B cell (primary cell): ENCODE measurements around the gene CAMTA1. TPM values are rescaled to one million over a fixed set of nuclear protein-coding genes. Genes with fewer than 3 reads are reported as not detected.

Experiments
- ATAC-seq: fragments of 200-7000 bp; cut with Tn5 transposase; one replicate; pipeline ENCODE4 v1.10.0; 2021; ENCODE audit warnings: low read depth, mild to moderate bottlenecking, moderate number of reproducible peaks, moderate library complexity
- CTCF ChIA-PET: fragments of 350-600 bp; sonication (Branson Sonifier 250); formaldehyde crosslinking; loops from one replicate; lab custom pipeline; 2021; ENCODE audit warnings: antibody characterized with exemption, inconsistent platforms; lab: Charles Lee
- POLR2A ChIA-PET: fragments of 350-600 bp; sonication (Branson Sonifier 250); formaldehyde crosslinking; loops from one replicate; lab custom pipeline; 2021; ENCODE audit warnings: antibody characterized with exemption; lab: Charles Lee
- DNase-seq: peaks from one replicate; pipeline ENCODE4 v3.0.0; 2013
- H2AFZ ChIP-seq: 2 replicates; pipeline ENCODE4 v1.6.1; 2012; ENCODE audit warnings: mild to moderate bottlenecking, low read depth, low read length; ENCODE audit not compliant: insufficient read depth, poor library complexity, severe bottlenecking
- H3K27ac ChIP-seq, 2 donors: 1 replicate in 1 of 2; 2 replicates in 1 of 2; pipeline ENCODE4 v1.5.1; 2012 to 2013; ENCODE audit warnings: low read length in 2 of 2, mild to moderate bottlenecking in 2 of 2, moderate library complexity in 1 of 2
- H3K27me3 ChIP-seq, 4 experiments: fragments of 200-600 bp in 1 of 4; sonication (generic) in 1 of 4; replicated peaks in 1 of 4; 1 replicate in 2 of 4; 2 replicates in 2 of 4; pipeline versions ENCODE4 v1.6.1 to v1.7.0; 2013 to 2016; ENCODE audit warnings: low read length in 3 of 4, mild to moderate bottlenecking in 2 of 4, mixed read lengths in 1 of 4, moderate library complexity in 1 of 4; ENCODE audit not compliant: insufficient read depth in 4 of 4, control insufficient read depth in 3 of 4; ENCODE audit errors: control extremely low read depth in 1 of 4
- H3K36me3 ChIP-seq, 2 experiments: replicated peaks in 1 of 2; 1 replicate in 1 of 2; 2 replicates in 1 of 2; pipeline versions ENCODE4 v1.6.1 to v1.7.1; 2013; ENCODE audit warnings: low read length in 1 of 2; ENCODE audit not compliant: insufficient read depth in 2 of 2, control insufficient read depth in 1 of 2; ENCODE audit errors: control extremely low read depth in 1 of 2, extremely low read depth in 1 of 2
- H3K4me1 ChIP-seq, 2 donors: fragments of 200-600 bp in 1 of 2; sonication (generic) in 1 of 2; 1 replicate in 1 of 2; 2 replicates in 1 of 2; pipeline versions ENCODE4 v1.5.1 to v1.6.1; 2013 to 2017; ENCODE audit warnings: low read length in 2 of 2; ENCODE audit not compliant: control insufficient read depth in 2 of 2, insufficient read depth in 2 of 2
- H3K4me2 ChIP-seq: replicated peaks from 2 replicates; pipeline ENCODE3; 2012; ENCODE audit warnings: mild to moderate bottlenecking, low read depth, low read length; ENCODE audit not compliant: poor library complexity, severe bottlenecking
- H3K4me3 ChIP-seq, 5 experiments: fragments of 200-600 bp in 1 of 5; sonication (generic) in 1 of 5; 1 replicate in 3 of 5; 2 replicates in 2 of 5; pipeline versions ENCODE4 v1.5.1 to v1.7.0; 2011 to 2016; ENCODE audit warnings: low read length in 4 of 5, mild to moderate bottlenecking in 4 of 5, low read depth in 2 of 5, control low read depth in 1 of 5, moderate library complexity in 1 of 5; ENCODE audit not compliant: insufficient read depth in 1 of 5; ENCODE audit errors: control extremely low read depth in 1 of 5, extremely low read depth in 1 of 5
- H3K79me2 ChIP-seq: fragments of 200-600 bp; sonication (generic); one replicate; pipeline ENCODE4 v1.6.0; 2016; ENCODE audit warnings: low read length; ENCODE audit not compliant: control insufficient read depth, insufficient read depth
- H3K9ac ChIP-seq: fragments of 200-600 bp; sonication (generic); 2 replicates; pipeline ENCODE4 v1.6.1; 2017; ENCODE audit warnings: mild to moderate bottlenecking, low read length, moderate library complexity
- H3K9me3 ChIP-seq, 3 donors: one replicate each; pipeline versions ENCODE4 v1.6.1 to v1.7.1; 2013; ENCODE audit warnings: low read length in 2 of 3; ENCODE audit not compliant: control insufficient read depth in 2 of 3, insufficient read depth in 1 of 3; ENCODE audit errors: control extremely low read depth in 1 of 3
- H4K20me1 ChIP-seq: 2 replicates; pipeline ENCODE4 v1.6.0; 2012; ENCODE audit warnings: mild to moderate bottlenecking, low read length; ENCODE audit not compliant: insufficient read depth, control insufficient read depth, poor library complexity, severe bottlenecking
- H3K27ac Mint-ChIP-seq: one replicate; pipeline ENCODE4 v1.8.0; 2021; ENCODE audit warnings: mixed read lengths
- H3K27me3 Mint-ChIP-seq: one replicate; pipeline ENCODE4 v1.8.0; 2021; ENCODE audit warnings: mixed read lengths
- H3K4me1 Mint-ChIP-seq: one replicate; pipeline ENCODE4 v1.8.0; 2021; ENCODE audit warnings: mixed read lengths
- H3K4me3 Mint-ChIP-seq: one replicate; pipeline ENCODE4 v1.8.0; 2021; ENCODE audit warnings: mixed read lengths
- H3K9me3 Mint-ChIP-seq: one replicate; pipeline ENCODE4 v1.8.0; 2022; ENCODE audit warnings: mixed read lengths; ENCODE audit not compliant: insufficient read depth
- CTCF ChIP-seq: fragments of 200-600 bp; IDR thresholded peaks from one replicate; pipeline ENCODE4 v1.8.0; 2022; ENCODE audit warnings: antibody characterized with exemption, mild to moderate bottlenecking
- EZH2 ChIP-seq: IDR thresholded peaks from 2 replicates; pipeline ENCODE4 v1.6.1; 2012; ENCODE audit warnings: borderline replicate concordance, low read depth, mild to moderate bottlenecking, moderate library complexity, low read length; ENCODE audit not compliant: insufficient read depth, poor library complexity, severe bottlenecking
- WGBS: methylation state at CpG from one replicate; pipeline ENCODE4 v1.1.5; 2013; ENCODE audit warnings: missing lambda C conversion rate; ENCODE audit not compliant: insufficient coverage; 5-methylcytosine and 5-hydroxymethylcytosine counted together
- intact Hi-C: fragments of 100-400 bp; cut with micrococcal nuclease; formaldehyde crosslinking; loops from one replicate; pipeline ENCODE4 v1.10.0; 2022
- polyA plus RNA-seq: library from polyadenylated mRNA; depleted of rRNA; stranded (reverse); fragments of >200 nt; gene quantifications from 2 replicates; pipeline ENCODE4 v1.2.3, GENCODE V29; 2012
- total RNA-seq, 2 donors: library from RNA; stranded (reverse); fragments of 120-200 nt in 1 of 2; gene quantifications; 1 replicate in 1 of 2; 2 replicates in 1 of 2; pipeline versions ENCODE4 v1.2.3 to v1.2.4, GENCODE V29; 2013 to 2022

The CAMTA1 gene
- total and polyA plus RNA-seq, 2 donors (not counting 1 experiment from before 2014, with no cell fraction given) = 42.2 to 45.7 TPM

GRCh38 chr1:7516341-7516740 is 731.1 kb downstream of the CAMTA1 start:
- 70% methylated on average over 4 of the region's 4 CpGs for WGBS
- DNase-seq (no peak), ATAC-seq (no peak)
- no peaks in the 10 kb centered on the region for H3K27me3 ChIP-seq
- Mint-ChIP-seq H3K27me3 (peaks cover 6% of the 10 kb centered on the region), H3K4me3 (no peak overlapping the region), H3K4me1 (no peaks in the 10 kb centered on the region), H3K27ac (no peak overlapping the region), H3K9me3 (no peaks in the 10 kb centered on the region)
- TF ChIP-seq EZH2 = no peak
- TF ChIP-seq CTCF = no peak
- H3K4me2 ChIP-seq = no peak overlapping the region
- ChIA-PET POLR2A (no interaction called here), CTCF (no interaction called here)
- intact Hi-C loops = no loop called here
- H3K27ac ChIP-seq = no peak overlapping the region
- no peaks in the 10 kb centered on the region for H3K9me3 ChIP-seq
- H3K4me1 ChIP-seq = no peaks in the 10 kb centered on the region
- H3K79me2 ChIP-seq = no peaks in the 10 kb centered on the region
- H4K20me1 ChIP-seq = no peaks in the 10 kb centered on the region
- no peak overlapping the region for H2AFZ ChIP-seq
- H3K4me3 ChIP-seq = no peak overlapping the region
- no peak overlapping the region for H3K9ac ChIP-seq
- H3K36me3 ChIP-seq = no peaks in the 10 kb centered on the region

GRCh38 chr1:7516929-7517328 is 731.7 kb downstream of the CAMTA1 start:
- Histone ChIP-seq H3K36me3 (no peaks in the 10 kb centered on the region), H3K9ac (no peak overlapping the region), H3K79me2 (no peaks in the 10 kb centered on the region), H3K9me3 (no peaks in the 10 kb centered on the region), H3K4me3 (no peak overlapping the region), H3K27me3 (no peaks in the 10 kb centered on the region), H2AFZ (no peak overlapping the region), H3K4me1 (no peaks in the 10 kb centered on the region), H3K4me2 (no peak overlapping the region), H4K20me1 (no peaks in the 10 kb centered on the region), H3K27ac (no peak overlapping the region)
- H3K4me1 Mint-ChIP-seq = no peaks in the 10 kb centered on the region
- H3K27ac Mint-ChIP-seq = no peak overlapping the region
- no peak for ATAC-seq
- TF ChIP-seq CTCF (no peak), EZH2 (no peak)
- H3K4me3 Mint-ChIP-seq = no peak overlapping the region
- ChIA-PET POLR2A (no interaction called here), CTCF (no interaction called here)
- DNase-seq = no peak
- peaks cover 6% of the 10 kb centered on the region for H3K27me3 Mint-ChIP-seq
- H3K9me3 Mint-ChIP-seq = no peaks in the 10 kb centered on the region
- intact Hi-C loops = no loop called here
- no CpG with 5 or more reads among the region's 5 CpGs for WGBS
